HG03342 (cell line): Measurements from ENCODE around the gene RASL10A.

Source experiments
- ATAC-seq: cut with Tn5 transposase; IDR thresholded peaks from one replicate; pipeline ENCODE4 v1.9.1; 2021; ENCODE audit warnings: mild to moderate bottlenecking, moderate library complexity; ENCODE audit not compliant: unreplicated experiment

Gene RASL10A

DNA sequence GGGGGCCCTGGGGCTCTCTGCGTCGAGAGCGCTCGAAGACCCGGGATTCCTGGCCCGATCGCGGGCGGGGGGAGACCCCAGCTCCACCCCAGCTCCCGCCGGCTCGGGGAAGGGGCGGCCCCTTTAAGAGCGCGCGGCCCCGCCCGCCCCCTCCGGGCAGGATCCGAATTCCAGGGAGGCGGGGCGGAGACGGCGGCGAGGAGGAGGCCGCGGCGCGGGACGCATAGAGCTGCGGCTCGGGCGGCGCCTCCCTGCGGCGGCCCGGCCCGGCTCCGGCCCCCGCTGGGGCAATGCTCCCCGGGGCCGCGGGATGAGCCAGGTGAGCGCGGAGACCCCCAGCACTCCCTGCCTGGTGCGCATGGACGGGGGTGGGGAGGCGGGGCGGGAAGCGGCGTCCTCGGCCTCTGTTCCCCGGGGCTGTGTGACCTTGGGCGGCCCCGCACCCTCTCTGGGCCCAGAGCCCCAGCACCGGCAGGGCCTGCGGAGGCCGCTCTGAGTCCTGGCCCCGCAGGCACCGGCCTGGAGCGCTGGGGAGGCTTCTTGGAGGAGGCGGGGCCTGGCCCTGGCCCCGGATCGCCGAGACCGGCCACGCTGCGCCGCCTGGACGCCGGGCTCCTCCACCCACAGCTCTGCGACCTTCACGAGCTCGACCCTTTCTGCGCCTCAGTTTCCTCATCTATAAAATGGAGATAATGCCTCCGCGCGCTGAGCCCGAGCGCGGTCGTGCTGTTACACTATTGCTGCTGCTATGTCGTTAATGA is 8.5 kb downstream of the RASL10A start:
- ATAC-seq = no peak

DNA sequence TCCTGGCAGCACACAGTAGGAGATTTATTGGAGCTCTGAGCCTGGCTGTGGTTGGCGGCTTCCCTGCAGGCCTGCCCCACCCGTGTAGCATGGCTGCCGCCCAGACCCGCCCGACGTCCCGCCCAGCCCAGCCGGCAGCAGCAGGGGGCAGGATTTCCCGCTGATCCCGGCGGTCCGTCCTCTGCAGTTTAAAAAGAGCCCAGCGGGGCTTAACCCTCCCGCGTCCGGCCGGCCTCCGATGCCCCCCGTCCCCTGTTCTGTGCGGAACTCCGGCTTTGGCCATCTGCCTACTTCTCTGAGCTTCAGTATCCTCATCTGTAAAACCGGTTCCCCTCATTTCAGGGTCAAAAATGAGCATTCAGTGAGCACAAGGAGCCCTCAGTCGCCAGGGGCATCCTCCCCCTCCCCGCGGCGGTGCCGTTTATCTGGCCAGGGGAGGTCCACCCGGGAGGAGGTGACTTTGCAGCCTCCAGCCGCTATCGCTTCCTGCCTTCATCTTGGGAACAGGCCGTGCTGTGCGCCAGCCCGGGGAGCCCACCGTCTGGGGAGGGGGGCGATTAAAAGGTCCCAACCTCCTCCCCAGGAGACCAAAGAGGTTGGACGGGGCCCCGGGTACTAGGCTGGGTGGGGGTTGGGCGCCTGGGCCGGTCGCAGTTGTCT is 9.2 kb downstream of the RASL10A start, which contains the start of gene GAS2L1:
Gene GAS2L1, plus strand, starts transcription at position 476 of the 660 bp plus-strand sequence. CDS start 1,456 bp downstream, outside the sequence.
- no peak for ATAC-seq

DNA sequence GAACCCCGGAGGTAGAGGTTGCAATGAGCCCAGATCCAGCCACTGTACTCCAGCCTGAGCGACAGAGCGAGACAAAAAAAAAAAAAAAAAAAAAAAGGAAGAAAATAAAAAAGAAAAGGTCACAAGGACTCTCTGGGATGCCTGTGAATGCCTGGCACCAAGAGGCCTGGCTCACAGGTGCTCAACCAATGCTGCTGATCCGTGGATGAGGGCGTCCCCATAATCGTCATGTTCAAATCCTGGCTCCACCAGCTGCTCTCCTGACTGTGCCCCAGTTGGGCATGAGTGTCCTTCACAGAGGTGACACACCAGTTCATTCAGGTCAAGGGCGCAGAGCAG is 9.7 kb downstream of the RASL10A start:
- ATAC-seq = no peak

DNA sequence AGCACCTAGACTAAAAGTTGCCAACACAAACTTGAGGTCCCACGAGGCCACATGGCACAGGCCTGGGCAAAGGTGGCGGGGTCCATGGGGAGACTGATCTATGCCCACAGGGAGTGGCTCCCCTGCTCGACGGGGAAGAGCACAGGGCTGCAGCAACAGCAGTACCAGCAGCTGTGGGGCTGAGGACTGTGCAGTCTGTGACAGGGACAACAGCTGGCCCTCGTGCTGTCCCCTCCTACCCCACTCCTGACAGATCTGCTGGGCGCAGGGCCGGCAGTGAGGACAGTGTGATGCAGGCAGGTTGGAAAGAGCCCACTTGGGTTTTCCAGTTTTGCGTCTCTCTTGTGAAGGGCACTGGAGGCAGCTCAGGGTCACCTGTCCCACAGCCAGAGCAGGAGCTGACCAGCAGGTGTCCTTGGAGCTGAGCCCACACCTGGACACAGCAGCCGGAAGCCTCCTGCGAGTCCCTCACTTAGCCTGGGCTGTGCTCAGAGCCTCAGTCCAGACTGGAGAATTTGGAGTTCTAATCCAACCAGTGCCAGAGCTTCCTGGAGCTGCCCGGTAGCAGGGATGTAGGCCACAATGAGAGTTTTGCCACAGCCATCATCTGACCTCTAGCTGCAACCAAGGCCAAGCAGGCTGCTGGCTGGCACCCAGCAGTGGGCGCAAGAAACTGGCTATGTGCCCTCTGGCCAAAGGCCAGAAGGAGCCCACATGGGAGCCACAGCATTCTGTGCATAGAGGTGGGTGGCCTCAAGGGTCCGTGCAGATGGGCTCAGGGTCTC is 12.6 kb downstream of the RASL10A start:
- no peak for ATAC-seq

DNA sequence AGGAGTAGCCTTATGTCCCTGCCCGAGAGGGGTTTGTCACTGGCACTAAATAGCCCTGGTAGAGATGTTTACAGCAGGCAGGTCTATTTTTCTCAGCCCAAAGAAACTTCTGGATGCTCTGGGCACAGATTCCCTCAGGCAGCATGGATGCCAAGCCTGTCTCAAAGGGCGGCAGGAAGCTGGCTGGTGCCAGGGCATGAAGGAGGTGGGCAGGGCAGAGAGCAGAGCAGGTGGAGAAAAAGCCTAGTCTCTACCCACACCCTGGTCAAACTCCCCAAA is 13.2 kb downstream of the RASL10A start:
- no peak for ATAC-seq

DNA sequence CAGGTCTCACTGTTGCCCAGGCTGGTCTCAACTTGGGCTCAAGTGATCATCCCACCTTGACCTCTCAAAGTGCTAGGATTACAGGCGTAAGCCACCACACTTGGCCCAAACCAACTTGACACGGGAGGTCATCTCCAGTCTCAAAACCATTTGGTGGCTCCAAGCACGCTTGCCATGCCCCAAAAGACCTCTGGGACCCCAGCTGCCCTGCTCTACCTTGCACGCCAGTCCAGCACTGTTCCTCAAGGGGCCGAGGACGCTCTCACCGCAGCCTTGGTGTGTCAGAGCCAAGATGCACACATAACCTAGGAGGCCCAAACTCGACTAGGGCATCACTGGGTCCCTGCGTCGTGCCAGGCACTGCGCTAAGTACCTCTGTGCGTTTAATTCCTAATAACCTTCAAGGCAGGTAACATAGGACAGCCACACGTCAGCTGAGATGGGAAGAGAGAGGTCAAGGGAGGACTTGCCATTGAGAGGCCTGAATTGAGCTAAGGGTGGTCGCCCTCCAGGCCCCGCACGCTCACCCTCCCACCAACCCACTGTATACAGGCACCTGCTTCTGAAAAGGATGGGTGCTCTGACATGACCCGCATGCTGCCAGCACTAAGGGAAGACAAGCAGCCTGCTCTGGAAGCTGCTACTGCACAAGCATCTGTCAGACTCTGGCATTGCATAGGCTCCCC is 13.6 kb downstream of the RASL10A start:
- ATAC-seq = no peak

DNA sequence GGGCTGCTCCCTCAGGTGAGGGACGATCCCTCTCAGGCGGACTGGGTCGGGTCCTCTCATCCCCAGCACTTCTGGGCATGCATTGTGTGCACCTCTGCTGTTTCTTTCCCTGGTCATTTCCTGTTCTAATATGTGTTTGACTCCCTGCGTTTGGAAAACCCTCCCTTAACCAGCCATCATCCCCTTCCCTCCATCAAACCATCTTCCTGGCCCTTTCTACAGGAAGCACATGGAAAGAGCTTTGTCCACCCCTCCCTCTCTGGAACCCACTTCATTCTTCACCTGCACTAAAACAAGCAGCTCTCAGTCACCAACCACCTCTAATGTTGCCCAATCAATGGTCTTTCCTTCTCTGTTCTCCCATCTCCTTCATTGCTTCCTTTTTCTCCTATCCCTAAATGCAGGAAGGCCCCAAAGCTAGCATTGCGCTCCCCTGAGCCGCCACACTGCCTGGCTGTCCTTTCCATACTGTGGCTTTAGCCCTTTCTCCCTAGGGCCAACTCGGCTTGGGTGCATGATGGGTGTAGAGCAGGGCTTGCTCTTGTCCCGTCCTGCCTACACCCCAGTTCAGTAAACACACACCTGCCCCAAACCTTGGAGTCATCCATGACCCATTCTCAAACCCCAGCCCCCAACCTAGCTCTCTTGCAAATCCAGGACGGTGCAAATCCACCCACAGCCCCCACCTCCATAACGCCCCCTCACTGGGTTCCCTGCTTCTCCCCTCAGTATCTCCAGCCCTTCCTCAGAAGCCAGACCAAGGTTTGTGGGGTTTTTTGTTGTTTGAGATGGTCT is 14.5 kb downstream of the RASL10A start:
- no peak for ATAC-seq

DNA sequence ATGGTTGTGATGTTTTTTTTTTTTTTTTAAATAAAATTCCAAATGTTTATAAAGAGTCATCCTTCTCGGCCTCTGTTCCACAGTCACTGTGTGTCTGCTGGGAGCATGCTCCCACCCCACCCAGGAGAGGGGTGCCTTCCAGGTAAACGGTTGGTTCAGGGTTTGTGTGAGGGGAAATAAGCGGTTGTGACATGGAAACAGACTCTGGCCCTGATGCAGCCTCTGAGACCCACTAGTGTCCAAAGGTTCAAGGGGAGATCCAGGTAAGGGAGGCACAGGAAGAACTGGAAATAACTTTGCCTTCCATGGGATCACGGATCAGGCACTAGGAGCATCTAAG is 15.1 kb downstream of the RASL10A start:
- ATAC-seq = no peak

DNA sequence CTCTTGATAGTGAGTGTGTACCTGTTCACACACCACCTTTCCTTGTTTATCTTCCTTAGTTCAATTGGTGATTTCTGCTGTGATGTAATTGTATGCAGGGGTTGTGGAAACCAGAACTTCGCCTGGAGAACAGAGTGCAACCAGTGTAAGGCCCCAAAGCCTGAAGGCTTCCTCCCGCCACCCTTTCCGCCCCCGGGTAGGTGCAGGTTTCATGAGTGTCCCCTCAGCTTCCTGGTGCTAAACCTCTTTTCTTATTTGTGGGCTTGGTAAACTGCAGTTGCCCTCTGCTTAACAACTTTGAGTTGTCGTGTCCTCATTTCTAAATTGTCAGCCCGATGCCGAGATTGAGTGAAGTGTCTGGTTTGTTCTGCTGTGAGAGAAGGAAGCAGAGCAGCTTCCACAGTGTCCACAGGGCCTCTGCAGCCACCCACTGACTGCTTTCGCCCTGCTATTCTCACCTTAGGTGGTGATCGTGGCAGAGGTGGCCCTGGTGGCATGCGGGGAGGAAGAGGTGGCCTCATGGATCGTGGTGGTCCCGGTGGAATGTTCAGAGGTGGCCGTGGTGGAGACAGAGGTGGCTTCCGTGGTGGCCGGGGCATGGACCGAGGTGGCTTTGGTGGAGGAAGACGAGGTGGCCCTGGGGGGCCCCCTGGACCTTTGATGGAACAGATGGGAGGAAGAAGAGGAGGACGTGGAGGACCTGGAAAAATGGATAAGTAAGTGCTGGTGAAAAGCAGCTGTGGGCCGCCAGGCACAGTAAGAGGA is 16.2 kb downstream of the RASL10A start:
- ATAC-seq = no peak

DNA sequence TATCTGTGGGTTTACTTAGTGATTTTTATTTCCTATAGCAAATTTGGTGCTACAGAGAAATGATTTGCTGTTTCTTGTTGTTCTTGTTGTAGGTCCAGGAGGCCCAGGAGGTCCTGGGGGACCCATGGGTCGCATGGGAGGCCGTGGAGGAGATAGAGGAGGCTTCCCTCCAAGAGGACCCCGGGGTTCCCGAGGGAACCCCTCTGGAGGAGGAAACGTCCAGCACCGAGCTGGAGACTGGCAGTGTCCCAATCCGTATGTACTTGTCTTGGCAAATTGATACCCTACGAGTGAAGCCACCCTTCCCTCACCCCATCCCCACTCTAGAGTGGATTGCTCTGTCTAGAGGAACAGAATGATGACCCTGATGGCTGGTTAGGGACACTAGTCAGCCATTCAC is 16.9 kb downstream of the RASL10A start:
- no peak for ATAC-seq

DNA sequence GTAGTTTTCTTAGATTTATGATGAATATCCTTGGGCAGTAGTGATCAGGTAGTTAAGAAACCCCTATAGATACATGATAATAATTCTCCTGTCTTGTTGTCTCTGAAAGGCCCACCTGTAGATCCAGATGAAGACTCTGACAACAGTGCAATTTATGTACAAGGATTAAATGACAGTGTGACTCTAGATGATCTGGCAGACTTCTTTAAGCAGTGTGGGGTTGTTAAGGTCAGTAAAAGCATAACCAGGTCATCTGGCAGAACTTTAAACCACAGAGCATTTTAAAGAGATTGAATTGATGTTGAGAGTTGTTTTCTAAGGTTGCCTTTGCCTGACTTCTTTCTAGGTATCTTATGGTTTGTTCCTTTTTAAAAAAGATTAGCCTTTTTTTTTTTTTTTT is 23.1 kb downstream of the RASL10A start:
- ATAC-seq = no peak

DNA sequence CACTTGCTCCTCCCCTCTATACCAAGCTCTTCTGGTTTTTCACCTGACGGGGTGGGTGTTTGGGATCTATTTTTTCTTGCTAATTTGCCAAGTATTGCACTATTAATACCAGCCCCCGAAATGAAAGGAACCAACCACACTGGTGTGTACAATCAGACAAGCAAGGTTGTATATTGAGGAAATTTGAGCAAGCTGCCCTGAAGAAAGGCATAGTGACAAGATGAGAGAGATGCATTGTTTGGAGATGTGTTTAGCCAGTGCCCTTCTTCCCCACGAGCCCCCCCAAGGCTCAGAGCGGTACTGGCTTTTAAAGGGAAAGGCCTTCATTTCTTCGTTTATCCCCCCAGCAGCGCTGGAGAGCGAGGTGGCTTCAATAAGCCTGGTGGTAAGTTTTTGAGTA is 24.3 kb downstream of the RASL10A start:
- no peak for ATAC-seq

DNA sequence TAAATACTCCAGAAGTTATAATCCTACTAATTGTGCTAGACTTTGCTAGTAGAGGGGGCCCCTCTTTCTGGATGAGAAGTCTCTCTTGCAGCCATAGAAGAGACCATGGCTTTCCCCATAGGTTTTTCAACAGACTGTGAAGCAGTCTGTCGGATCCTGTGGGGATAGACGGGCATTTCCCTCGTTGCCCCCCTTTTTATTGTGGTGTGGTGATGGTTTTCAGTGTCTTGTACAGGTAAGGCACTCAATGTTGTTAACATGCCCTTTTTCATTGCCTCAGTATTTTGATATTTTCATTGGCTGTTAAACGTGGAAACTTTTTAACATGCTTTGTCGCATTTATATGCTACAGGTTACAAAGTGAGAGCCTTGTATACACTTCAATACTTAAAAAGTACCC is 25.4 kb downstream of the RASL10A start:
- ATAC-seq = no peak

DNA sequence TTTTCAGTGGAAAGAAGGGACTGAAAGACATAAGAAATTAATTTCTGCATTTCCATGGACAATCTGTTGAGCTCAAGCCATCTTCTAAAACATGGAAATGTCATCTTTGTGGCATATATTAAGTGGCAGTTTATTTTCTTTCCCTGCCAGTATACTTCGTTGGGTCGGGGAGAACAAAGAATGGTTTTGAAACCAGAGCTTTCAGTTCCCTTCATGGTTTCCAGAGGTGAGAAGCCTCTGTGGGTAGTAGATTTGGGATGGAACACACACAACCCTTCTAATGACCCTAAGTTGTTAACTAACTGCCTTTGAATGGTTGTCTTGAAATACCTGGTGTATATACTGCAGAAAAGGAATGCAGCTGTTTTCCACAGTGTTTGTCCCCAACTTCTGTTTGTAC is 26.7 kb downstream of the RASL10A start:
- ATAC-seq = no peak

DNA sequence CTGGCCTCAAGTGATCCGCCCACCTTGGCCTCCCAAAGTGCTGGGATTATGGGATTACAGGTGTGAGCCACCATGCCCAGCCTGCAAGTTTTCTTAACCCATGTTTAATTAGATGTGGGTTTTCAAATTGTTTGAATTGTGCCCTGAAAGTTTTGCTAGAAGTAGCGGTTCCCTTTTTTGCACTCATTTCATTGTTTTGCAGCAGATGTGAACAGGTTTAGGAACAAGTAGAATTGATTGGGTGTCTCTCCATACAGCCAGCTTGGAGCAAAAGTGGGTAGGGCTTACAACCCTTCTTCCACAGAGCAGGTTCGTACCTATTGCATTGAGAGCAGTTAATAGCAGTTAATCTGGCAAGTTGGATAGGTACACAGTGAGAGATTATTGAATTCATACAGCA is 31.3 kb downstream of the RASL10A start:
- ATAC-seq = no peak

DNA sequence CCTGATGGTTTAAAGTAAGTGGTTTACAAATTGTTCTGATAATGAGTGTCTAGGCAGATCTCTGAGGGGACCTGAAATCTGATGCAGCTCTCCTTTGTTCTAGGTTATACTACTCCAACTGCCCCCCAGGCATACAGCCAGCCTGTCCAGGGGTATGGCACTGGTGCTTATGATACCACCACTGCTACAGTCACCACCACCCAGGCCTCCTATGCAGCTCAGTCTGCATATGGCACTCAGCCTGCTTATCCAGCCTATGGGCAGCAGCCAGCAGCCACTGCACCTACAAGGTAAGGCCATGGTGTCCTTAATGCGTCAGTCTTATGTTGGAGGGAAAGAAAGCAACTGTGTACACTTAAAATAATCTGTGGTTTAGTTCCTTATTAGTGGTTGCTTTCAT is 37.6 kb downstream of the RASL10A start:
- no peak for ATAC-seq

DNA sequence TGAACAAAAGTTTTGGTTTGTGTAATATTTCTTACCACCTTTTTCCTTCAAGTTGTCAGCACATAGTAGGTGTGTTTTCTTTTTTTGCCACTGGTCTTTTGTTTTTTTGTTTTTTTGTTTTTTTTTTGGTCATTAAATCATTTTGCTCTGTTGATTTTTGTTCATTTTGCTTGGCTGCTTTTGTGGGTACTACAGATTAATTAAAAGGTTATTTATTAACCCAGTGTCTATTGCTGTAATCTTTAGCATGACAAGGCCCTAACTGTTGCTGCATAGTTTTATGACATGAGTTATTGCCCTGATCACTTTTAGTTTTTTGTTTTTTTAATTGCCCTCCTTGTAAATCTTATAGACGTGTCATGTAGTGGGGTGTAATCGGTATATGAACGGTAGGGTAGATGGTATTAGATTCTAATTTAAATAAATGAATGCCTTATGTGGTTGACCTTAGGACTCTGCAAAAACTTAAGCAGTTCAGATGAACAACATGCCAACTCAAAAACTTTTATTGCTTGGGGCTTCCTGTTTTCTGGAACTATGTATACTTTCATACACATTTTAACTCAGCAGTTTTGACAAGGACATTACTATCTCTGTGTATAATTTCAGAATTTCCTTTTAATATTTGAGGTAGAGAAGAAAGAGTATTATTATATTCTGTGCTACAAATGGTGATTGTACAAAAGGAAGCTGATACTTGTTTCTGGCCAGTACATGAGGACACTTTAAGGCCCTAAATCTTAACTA is 39.5 kb downstream of the RASL10A start:
- no peak for ATAC-seq

DNA sequence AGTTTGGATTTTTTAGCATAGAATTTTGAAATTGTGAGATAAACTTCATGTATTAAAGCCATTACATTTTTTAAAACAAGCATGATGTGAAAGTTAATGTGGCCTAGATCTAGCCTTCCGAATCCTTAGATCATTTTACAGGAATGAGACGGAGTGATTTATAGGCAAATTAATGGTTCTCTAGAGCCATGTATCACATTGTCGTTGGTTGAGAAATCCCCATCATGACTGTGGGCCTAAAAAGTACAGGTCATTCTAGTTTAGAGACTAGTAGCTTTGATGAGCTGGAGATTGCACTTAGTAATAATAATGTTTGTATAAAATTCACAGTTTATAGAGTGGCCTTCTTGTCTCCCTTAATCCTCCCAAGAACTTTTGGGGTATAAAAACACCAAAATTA is 40.3 kb downstream of the RASL10A start:
- no peak for ATAC-seq

DNA sequence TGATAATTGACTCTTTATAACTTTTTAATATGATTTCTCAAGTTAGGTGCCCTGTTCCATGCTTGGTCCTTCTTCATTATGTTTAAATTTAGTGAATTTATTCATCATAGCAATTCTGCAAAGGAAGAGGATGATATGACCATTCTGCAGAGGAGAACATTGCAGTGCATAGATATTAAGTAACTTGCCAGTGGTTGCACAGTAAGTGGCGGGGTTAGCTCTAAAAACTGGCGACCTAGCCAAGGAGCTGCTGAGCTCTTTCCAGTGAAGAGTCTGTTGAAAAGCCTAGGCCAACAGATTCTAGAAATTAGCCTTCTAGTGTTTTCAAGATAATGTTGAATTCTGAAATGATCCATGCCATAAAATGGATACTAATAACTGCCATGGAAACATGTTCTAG is 42.9 kb downstream of the RASL10A start:
- ATAC-seq = no peak
